SJSA1 (cell line): Measurements from ENCODE around the gene ZNF331. TPM values are rescaled to one million over a fixed set of nuclear protein-coding genes. Genes with fewer than 3 reads are reported as not detected.
A peak's percentile ranks its signal among the peaks of the same experiment; 100 is the strongest.
"Not testable (repeated sequence)": the region's sequence is repeated elsewhere in the genome, so short reads cannot be mapped to it uniquely, and the experiment has no call there.

Source experiments
- DNase-seq, 2 experiments: peaks; one replicate each; pipeline ENCODE4 v3.0.0-alpha.2; 2015 to 2020; ENCODE audit warnings: low spot score in 2 of 2, low read depth in 1 of 2
- H3K27ac ChIP-seq: fragments of 250-450 bp; sonication (Bioruptor Pico); 2 replicates; pipeline ENCODE4 v1.5.1; 2020; ENCODE audit warnings: mild to moderate bottlenecking, moderate library complexity
- H3K27me3 ChIP-seq: fragments of 250-450 bp; sonication (Bioruptor Pico); replicated peaks from 2 replicates; pipeline ENCODE4 v1.5.1; 2020; ENCODE audit warnings: mild to moderate bottlenecking, moderate library complexity
- H3K36me3 ChIP-seq: fragments of 250-450 bp; sonication (Bioruptor Pico); 2 replicates; pipeline ENCODE4 v1.5.1; 2020; ENCODE audit warnings: mild to moderate bottlenecking
- H3K4me1 ChIP-seq: fragments of 250-450 bp; sonication (Bioruptor Pico); replicated peaks from 2 replicates; pipeline ENCODE4 v1.6.1; 2021; ENCODE audit warnings: mild to moderate bottlenecking
- H3K4me3 ChIP-seq: fragments of 250-450 bp; sonication (Bioruptor Pico); 2 replicates; pipeline ENCODE4 v1.5.1; 2020; ENCODE audit warnings: mild to moderate bottlenecking
- H3K9me3 ChIP-seq: fragments of 250-450 bp; sonication (Bioruptor Pico); replicated peaks from 2 replicates; pipeline ENCODE4 v1.5.1; 2020; ENCODE audit warnings: mild to moderate bottlenecking
- total RNA-seq: library from RNA; depleted of rRNA; stranded (reverse); fragments of >200 nt; shearing (Covaris generic); gene quantifications from 2 replicates; pipeline ENCODE4 v1.2.3, GENCODE V29; 2014

The ZNF331 gene
- total RNA-seq, 1 experiment from 2014 or later: 7.4 TPM

DNA sequence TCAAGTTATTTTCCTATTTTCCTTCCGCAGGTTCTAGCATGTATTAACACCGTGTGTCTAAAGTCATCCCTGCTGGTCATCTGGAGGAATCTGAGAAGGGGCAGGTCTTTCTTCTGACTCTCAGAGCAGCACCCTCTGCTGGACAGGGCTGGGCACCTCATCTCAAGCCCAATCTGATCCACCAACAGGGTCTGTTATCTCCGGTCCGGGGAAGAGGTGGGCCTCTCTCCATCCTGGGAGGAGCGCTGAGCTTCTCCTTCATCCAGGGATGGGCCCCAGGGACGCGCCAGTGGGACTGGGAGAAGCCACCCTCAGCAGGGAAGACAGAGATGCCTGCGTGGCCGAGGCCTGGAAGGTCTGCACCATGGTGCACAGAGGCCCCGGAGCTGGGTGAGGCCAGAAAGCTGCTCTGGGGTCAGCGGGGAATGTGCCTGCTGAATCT, 26.0 kb upstream of the ZNF331 start:
- DNase-seq: no peak
- Histone ChIP-seq H3K9me3 (no peaks in the 10 kb centered on the region), H3K4me1 (no peaks in the 10 kb centered on the region), H3K27ac (no peak overlapping the region), H3K27me3 (no peaks in the 10 kb centered on the region), H3K36me3 (no peaks in the 10 kb centered on the region), H3K4me3 (no peak overlapping the region)

DNA sequence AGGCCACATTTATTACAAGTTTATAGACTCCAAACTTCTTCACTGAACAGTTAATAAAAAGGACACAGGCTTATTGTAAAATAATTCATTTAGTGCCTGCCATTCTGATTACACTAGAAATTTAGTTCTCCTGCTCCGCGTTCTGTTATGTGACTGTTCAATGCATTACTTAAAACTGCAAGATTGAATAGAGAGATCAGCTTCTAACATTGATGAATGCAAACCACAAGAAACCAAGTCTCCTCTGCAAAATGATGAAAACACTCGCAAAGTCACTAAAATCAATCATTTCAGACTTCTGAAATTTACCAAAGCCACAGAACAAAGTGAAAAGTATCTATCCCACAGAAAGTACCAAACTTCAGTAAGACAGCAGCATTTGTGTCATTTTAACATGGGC, 22.9 kb upstream of the ZNF331 start:
- not testable (repeated sequence) for H3K4me3 ChIP-seq, DNase-seq, H3K36me3 ChIP-seq, H3K9me3 ChIP-seq, H3K27me3 ChIP-seq, H3K4me1 ChIP-seq, H3K27ac ChIP-seq

DNA sequence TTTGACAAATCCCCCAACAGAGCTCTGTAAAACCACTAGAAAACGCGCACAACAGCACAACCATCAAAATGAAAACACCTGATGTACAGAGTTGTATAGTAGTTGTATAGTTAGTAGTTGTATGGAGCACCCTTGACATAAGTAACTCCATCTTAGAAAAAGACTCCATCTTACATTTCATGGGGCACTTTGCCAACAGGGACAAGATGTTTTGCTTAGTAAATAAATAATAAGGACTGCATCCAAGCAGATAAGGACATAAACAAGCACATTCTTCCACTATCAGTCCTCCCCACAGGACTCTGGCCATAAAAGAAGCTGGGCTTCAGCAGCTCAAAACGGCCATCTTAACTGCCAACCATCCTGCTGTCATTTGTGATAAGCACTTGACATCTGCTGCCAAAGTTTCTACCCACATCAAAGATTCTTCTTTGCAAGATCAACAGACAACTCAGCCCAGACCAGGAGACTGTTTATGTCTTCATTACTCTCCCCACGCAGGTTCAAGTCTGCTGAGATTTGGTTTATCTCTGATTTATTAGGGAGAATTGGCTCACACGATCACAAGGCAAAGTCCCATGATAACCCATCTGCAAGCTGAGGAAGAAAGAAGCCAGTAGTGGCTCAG, 20.7 kb upstream of the ZNF331 start:
- H3K27me3 ChIP-seq: no peaks in the 10 kb centered on the region
- H3K27ac ChIP-seq: no peak overlapping the region
- DNase-seq: no peak
- H3K4me1 ChIP-seq: peaks cover 9% of the 10 kb centered on the region
- H3K36me3 ChIP-seq: no peaks in the 10 kb centered on the region
- H3K9me3 ChIP-seq: peaks cover 10% of the 10 kb centered on the region
- H3K4me3 ChIP-seq: no peak overlapping the region

DNA sequence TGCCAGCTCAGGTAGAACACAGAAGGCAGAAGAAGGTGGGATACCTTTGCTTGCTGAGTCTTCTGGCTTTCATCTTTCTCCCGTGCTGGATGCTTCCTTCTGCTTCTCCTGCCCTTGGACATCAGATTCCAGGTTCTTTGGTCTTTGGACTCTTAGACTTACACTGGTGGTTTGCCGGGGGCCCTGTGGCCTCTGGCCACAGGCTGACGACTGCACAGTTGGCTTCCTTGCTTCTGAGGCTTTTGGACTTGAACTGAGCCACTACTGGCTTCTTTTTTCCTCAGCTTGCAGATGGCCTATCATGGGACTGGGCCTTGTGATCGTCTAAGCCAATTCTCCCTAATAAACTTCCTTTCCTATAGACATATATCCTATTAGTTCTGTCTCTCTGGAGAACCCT, 19.8 kb upstream of the ZNF331 start:
- Histone ChIP-seq H3K27me3 (no peaks in the 10 kb centered on the region), H3K9me3 (peaks cover 10% of the 10 kb centered on the region), H3K4me1 (peaks cover 9% of the 10 kb centered on the region), H3K27ac (no peak overlapping the region), H3K4me3 (no peak overlapping the region), H3K36me3 (no peaks in the 10 kb centered on the region)
- no peak for DNase-seq

DNA sequence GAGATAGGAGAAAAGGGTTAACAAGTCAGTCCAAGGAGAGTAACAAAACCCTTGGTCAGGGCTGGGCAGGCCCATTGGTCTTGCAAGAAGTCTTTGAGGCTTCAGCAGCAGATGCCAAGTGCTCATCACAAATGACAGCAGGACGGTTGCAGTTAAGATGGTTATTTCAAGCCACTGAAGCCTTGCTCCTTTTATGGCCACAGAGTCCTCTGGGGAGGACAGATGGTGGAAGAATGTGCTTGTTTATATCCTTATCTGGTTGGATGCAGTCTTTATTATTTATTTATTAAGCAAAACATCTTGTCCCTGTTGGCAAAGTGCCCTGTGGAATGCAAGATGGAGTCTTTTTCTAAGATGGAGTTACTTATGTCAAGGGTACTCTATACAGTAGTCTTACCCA, 19.2 kb upstream of the ZNF331 start:
- Histone ChIP-seq H3K4me1 (peaks cover 9% of the 10 kb centered on the region), H3K9me3 (peaks cover 10% of the 10 kb centered on the region), H3K27me3 (no peaks in the 10 kb centered on the region), H3K4me3 (no peak overlapping the region), H3K36me3 (0 out of 2 replicates have a peak, but pooled peaks cover 2% of the 10 kb centered on the region), H3K27ac (no peak overlapping the region)
- no peak for DNase-seq

DNA sequence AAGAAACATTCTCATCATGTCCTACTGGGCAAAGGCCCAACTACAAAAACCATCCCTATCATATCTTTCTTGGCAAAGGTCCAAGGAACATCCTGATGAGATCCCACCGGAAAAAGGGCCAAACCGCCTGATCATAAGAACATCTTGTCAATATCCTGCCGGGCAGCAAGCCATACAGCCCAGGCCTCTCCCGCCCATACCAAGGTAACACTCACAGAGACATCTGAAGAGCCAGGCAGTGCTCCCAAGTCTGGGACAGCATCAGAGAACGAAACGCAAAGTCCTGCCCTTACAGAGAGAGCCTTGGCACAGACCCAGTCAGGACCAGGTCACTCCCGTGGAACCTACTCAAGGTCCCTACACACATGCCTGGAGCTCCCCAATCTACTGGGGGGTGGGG, 18.5 kb upstream of the ZNF331 start:
- peaks cover 9% of the 10 kb centered on the region for H3K4me1 ChIP-seq
- H3K27me3 ChIP-seq: no peaks in the 10 kb centered on the region
- H3K9me3 ChIP-seq: peaks cover 10% of the 10 kb centered on the region
- H3K27ac ChIP-seq: no peak overlapping the region
- 0 out of 2 replicates have a peak, but pooled peaks cover 2% of the 10 kb centered on the region for H3K36me3 ChIP-seq
- H3K4me3 ChIP-seq: no peak overlapping the region
- DNase-seq: no peak

DNA sequence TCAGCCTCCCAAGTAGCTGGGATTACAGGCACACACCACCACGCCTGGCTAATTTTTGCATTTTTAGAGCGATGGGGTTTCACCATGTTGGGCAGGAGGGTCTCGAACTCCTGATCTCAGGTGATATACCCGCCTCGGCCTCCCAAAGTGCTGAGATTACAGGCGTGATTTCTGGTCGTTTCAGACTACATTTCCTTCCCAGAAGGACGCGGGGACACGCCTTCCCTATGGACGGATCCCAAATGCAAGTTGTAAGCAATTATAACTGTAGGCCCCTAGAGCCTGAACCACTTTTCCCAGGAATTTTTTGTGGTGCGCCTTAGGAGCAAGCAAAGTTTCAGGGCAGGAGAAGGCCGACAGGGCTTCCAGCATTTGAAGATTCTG, 17.8 kb upstream of the ZNF331 start:
- DNase-seq: no peak
- H3K9me3 ChIP-seq: peaks cover 10% of the 10 kb centered on the region
- H3K36me3 ChIP-seq: 0 out of 2 replicates have a peak, but pooled peaks cover 2% of the 10 kb centered on the region
- H3K4me3 ChIP-seq: peak overlapping the region; percentile 47
- no peaks in the 10 kb centered on the region for H3K27me3 ChIP-seq
- H3K4me1 ChIP-seq: peaks cover 9% of the 10 kb centered on the region
- no peak overlapping the region for H3K27ac ChIP-seq

DNA sequence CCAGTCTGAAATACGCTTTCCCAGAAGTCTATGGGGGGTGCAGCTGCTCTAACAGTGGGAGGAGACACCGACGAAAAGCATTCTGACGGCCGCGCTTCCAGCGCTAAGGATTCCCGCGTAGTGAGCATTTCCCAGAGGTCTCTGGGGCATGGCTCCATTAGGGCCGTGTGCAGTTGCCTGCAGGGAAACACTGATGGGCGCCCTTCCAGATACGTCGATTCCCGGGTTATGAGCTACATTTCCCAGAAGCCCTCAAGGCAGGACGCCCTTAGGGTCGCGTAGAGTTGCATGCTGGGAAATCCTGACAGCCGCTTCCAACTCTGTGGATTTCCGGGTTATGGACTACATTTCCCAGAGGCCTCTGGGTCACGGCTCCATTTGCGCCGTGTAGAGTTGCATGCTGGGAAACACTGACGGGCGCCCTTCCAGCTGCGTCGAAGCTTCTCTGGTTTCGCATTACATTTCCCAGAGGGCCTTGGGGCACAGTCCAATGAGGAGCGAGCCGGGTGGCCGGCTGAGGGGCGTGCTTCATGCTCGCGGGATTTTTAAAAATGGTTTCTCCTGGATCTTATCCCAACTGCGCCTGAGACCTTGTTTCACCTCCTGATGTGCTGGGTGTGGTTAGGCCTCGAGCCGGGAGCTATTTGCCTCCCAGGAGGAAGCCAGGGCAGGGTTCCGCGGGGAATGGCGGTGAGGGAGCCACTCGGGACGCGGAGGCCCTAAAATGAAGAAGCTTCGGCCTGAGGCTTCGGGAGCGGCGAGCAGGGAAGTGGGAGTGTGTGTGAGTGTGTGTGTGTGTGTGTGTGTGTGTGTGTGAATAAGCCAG, 17.2 kb upstream of the ZNF331 start:
- Histone ChIP-seq H3K9me3 (peaks cover 12% of the 10 kb centered on the region), H3K27ac (no peak overlapping the region), H3K27me3 (no peaks in the 10 kb centered on the region)

DNA sequence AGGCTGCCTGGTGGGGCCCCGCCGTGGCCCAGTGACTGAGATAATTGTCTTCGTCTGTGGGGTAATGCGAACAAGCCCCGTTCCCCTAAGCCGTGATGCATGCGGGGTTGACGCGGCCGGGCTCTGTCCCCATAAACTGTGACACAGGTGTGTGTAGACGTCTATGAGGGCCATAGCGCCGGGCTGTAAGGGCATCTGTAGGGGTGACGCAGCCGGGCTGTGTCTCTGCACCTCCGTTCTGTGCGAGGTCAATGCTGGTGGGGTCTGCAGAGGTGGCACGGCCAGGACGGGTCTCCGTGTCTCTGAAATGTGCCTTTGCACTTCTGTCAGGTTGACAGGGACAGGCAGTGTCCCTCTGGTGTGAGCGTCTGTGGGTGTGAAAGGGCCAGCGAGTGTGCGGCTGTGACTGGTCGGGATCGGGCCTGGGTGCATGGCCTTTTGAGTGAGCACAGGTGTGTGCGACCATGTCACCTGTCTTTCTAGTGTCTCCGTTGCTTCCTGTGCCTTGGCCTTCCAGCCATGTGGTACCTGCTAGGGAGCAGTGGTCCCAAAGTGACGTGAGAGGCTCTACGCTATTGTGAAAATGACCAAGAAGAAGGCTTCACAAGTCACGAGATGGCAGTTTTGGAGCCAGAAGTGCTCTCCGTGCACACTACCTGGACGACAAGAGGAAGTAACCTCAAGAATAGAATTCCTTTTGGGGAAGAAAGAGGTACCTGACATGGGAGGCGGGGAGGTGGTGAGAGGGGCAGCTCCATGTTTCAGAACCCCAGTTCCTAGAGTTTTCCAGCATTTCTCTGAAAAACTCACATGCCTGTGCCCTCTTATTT, 16.4 kb upstream of the ZNF331 start:
- DNase-seq: no peak
- Histone ChIP-seq H3K4me3 (peak overlapping the region; percentile 47), H3K36me3 (0 out of 2 replicates have a peak, but pooled peaks cover 2% of the 10 kb centered on the region), H3K27ac (no peak overlapping the region), H3K4me1 (peaks cover 9% of the 10 kb centered on the region), H3K9me3 (peaks cover 16% of the 10 kb centered on the region), H3K27me3 (no peaks in the 10 kb centered on the region)

More for the DNA sequence above, 17.2 kb upstream of the ZNF331 start:
- DNase-seq: peak; percentile 83 to 91
- H3K4me3 ChIP-seq: peak overlapping the region; percentile 47
- H3K4me1 ChIP-seq: peaks cover 9% of the 10 kb centered on the region
- H3K36me3 ChIP-seq: 0 out of 2 replicates have a peak, but pooled peaks cover 2% of the 10 kb centered on the region

DNA sequence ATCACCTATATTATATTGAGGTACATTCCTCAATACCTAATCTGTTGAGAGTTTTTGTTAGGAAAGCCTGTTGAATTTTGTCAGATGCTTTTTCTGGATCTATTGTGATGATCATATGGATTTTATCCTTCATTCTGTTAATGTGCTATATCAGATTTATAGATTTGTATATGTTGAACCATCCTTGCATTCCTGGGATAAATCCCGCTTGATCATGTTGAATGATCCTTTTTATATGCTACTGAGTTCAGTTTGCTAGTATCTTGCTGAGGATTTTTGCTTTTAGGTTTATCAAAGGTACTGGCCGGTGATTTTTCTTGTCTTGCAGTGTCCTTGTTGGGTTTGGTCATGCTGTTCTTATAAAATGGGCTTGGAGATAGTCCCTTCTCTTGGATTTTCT, 12.0 kb upstream of the ZNF331 start:
- H3K4me1 ChIP-seq: peaks cover 4% of the 10 kb centered on the region; the same call in 1 of the 2 replicates
- no peak for DNase-seq
- peaks cover 6% of the 10 kb centered on the region; the same call in 1 of the 2 replicates for H3K9me3 ChIP-seq
- no peak overlapping the region for H3K27ac ChIP-seq
- 0 out of 2 replicates have a peak, but pooled peaks cover 2% of the 10 kb centered on the region for H3K36me3 ChIP-seq
- no peaks in the 10 kb centered on the region for H3K27me3 ChIP-seq
- H3K4me3 ChIP-seq: no peak overlapping the region

DNA sequence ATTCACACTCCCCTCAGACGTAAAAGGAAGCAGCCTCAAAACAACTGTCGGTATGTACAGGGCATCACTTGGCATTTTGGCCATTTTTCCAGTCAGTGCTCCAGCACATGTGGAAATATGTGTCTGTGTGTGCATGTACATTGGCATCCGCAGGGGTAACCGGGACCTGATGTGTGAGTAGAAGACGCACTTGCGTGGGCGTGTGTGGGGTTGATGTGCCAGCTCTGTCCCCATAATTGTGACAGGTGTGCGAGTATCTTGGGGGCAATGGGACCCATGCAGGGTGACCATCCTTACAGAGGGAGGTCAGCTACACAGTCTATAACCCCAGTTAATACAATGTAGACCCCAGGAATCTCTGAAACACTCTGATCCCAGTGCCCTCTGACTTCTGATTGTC, 7.3 kb upstream of the ZNF331 start:
- DNase-seq: no peak

DNA sequence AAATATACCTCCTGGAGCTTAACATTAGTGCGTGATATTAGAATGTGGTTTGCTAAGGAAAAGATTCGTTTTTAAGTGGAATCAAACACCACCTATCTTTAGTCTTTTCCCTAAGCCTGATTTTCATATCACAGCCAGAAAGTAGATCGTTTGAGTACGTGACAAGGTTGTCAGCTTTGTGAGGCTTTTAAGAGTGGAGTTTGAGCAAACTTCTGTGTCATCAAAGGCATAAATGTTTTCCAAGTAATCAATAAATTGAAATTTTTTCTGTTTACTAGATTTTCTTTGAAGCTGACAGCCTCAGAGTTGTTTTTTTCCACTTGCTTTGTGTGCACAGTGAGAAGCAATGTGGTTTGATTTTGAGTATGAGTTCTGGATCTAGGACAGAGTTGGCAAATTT, 6.5 kb upstream of the ZNF331 start:
- H3K27ac ChIP-seq: no peak overlapping the region
- no peaks in the 10 kb centered on the region for H3K36me3 ChIP-seq
- no peaks in the 10 kb centered on the region for H3K27me3 ChIP-seq

More for the DNA sequence above, 7.3 kb upstream of the ZNF331 start:
- no peaks in the 10 kb centered on the region for H3K36me3 ChIP-seq
- H3K9me3 ChIP-seq: peaks cover 6% of the 10 kb centered on the region
- no peaks in the 10 kb centered on the region for H3K4me1 ChIP-seq
- H3K4me3 ChIP-seq: no peak overlapping the region
- H3K27me3 ChIP-seq: no peaks in the 10 kb centered on the region
- no peak overlapping the region for H3K27ac ChIP-seq

DNA sequence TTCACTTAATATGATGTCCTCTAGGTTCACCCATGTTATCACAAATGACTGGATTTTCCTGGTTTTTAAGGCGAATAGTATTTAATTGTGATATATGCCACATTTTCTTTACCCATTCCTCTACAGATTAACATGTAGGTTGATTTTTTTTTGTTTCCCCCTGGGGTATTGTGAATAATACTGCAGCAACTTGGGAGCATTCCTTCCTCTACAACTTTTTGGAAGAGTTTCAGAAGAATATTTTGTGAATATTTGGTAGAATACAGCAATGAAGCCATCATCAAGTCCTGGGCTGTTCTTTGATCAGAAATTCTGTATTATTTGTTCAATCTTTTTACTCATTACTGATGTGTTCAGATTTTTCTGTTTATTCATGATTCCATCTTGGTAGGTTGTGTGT, 5.6 kb upstream of the ZNF331 start:
- DNase-seq: no peak
- Histone ChIP-seq H3K27ac (no peak overlapping the region), H3K36me3 (no peaks in the 10 kb centered on the region), H3K4me1 (peaks cover 2% of the 10 kb centered on the region; the same call in 1 of the 2 replicates), H3K4me3 (no peak overlapping the region), H3K9me3 (no peaks in the 10 kb centered on the region; the same call in none of the 2 replicates), H3K27me3 (no peaks in the 10 kb centered on the region)

More for the DNA sequence above, 6.5 kb upstream of the ZNF331 start:
- no peaks in the 10 kb centered on the region; the same call in none of the 2 replicates for H3K9me3 ChIP-seq
- no peak overlapping the region for H3K4me3 ChIP-seq
- DNase-seq: no peak
- H3K4me1 ChIP-seq: no peaks in the 10 kb centered on the region
